ENCODE measurements around the gene KCNAB1.
"Not testable (repeated sequence)": the region's sequence is repeated elsewhere in the genome, so short reads cannot be mapped to it uniquely, and the experiment has no call there.

The KCNAB1 gene

GRCh38 chr3:156259896-156260295, 139.5 kb downstream of the KCNAB1 start:
- in situ Hi-C loops (cut with MboI; ENCODE audit: low sequenced_read_pairs) = no loop called here

- in situ Hi-C loops (cut with MboI; ENCODE audit: low sequenced_read_pairs) = no loop called here
Observed at GRCh38 chr3:156260331-156260730, 140.0 kb downstream of the KCNAB1 start.

GRCh38 chr3:156264771-156265170, 144.4 kb downstream of the KCNAB1 start:
- in situ Hi-C loops (cut with MboI; ENCODE audit: low sequenced_read_pairs) = no loop called here

- in situ Hi-C loops (cut with MboI; ENCODE audit: low sequenced_read_pairs) = no loop called here
Observed at GRCh38 chr3:156271508-156271907, 151.1 kb downstream of the KCNAB1 start.

GRCh38 chr3:156271995-156272719, 151.8 kb downstream of the KCNAB1 start:
- in situ Hi-C loops (cut with MboI; ENCODE audit: low sequenced_read_pairs) = no loop called here

GRCh38 chr3:156273111-156273694, 152.8 kb downstream of the KCNAB1 start:
- in situ Hi-C loops (cut with MboI; ENCODE audit: low sequenced_read_pairs) = no loop called here

- in situ Hi-C loops (cut with MboI; ENCODE audit: low sequenced_read_pairs) = no loop called here
Observed at GRCh38 chr3:156274791-156275190, 154.4 kb downstream of the KCNAB1 start.

- in situ Hi-C loops (cut with MboI; ENCODE audit: low sequenced_read_pairs) = not testable (repeated sequence)
Observed at GRCh38 chr3:156284637-156285036, 164.3 kb downstream of the KCNAB1 start.

- in situ Hi-C loops (cut with MboI; ENCODE audit: low sequenced_read_pairs) = no loop called here
Observed at GRCh38 chr3:156285626-156286025, 165.2 kb downstream of the KCNAB1 start.

GRCh38 chr3:156290924-156291271, 170.5 kb downstream of the KCNAB1 start:
- in situ Hi-C loops (cut with MboI; ENCODE audit: low sequenced_read_pairs) = no loop called here

- in situ Hi-C loops (cut with MboI; ENCODE audit: low sequenced_read_pairs) = no loop called here
Observed at GRCh38 chr3:156291272-156292123, 171.1 kb downstream of the KCNAB1 start.

GRCh38 chr3:156293566-156293965, 173.2 kb downstream of the KCNAB1 start:
- in situ Hi-C loops (cut with MboI; ENCODE audit: low sequenced_read_pairs) = no loop called here

- in situ Hi-C loops (cut with MboI; ENCODE audit: low sequenced_read_pairs) = no loop called here
Observed at GRCh38 chr3:156297582-156297981, 177.2 kb downstream of the KCNAB1 start.

- in situ Hi-C loops (cut with MboI; ENCODE audit: low sequenced_read_pairs) = no loop called here
Observed at GRCh38 chr3:156298014-156298413, 177.6 kb downstream of the KCNAB1 start.

- in situ Hi-C loops (cut with MboI; ENCODE audit: low sequenced_read_pairs) = no loop called here
Observed at GRCh38 chr3:156298938-156299337, 178.6 kb downstream of the KCNAB1 start.

GRCh38 chr3:156299569-156299968, 179.2 kb downstream of the KCNAB1 start:
- in situ Hi-C loops (cut with MboI; ENCODE audit: low sequenced_read_pairs) = no loop called here

- in situ Hi-C loops (cut with MboI; ENCODE audit: low sequenced_read_pairs) = no loop called here
Observed at GRCh38 chr3:156300371-156300770, 180.0 kb downstream of the KCNAB1 start.

GRCh38 chr3:156300929-156301840, 180.8 kb downstream of the KCNAB1 start:
- in situ Hi-C loops (cut with MboI; ENCODE audit: low sequenced_read_pairs) = no loop called here

- in situ Hi-C loops (cut with MboI; ENCODE audit: low sequenced_read_pairs) = no loop called here
Observed at GRCh38 chr3:156303001-156303707, 182.8 kb downstream of the KCNAB1 start.

GRCh38 chr3:156304406-156304805, 184.0 kb downstream of the KCNAB1 start:
- in situ Hi-C loops (cut with MboI; ENCODE audit: low sequenced_read_pairs) = no loop called here

Measured in hTERT RPE-1 (cell line).